ENCODE data around the gene PRCC.

DNA sequence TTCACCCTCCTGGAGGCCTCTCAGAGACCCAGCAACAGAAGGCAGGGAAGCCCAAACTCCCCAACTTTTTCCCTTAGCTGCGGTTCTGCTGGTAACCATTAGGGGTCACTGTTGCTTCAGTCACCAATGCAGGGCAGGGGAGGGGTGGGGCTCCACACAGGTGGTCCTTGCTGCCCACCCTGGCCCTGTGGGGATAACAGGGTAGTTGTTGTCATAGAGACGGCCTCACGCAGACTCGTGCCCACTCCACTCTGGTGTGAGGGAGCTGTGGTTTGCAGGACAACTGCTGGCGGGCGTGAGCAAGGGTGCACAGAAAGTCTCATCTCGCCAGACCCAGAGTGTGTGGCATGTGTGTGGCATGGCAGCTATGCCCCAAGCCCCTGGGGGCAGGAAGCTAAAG is 71.6 kb downstream of the PRCC start:
- TF ChIP-seq POLR2A (IDR thresholded peaks at IDR 0.05) (no peak), POLR2AphosphoS5 (IDR thresholded peaks at IDR 0.05) (no peak), CTCF (IDR thresholded peaks at IDR 0.05) (peak in 5 of 7 experiments; percentile 69 to 87 (median 80))
